WTC11 (cell line): ENCODE data around the gene RPS6KB2. TPM values are rescaled to one million over a fixed set of nuclear protein-coding genes. Genes with fewer than 3 reads are reported as not detected.

Experiments used
- CREB1 ChIP-seq: sonication (generic); formaldehyde crosslinking; IDR thresholded peaks from 2 replicates; pipeline ENCODE4 v1.8.0; 2023; ENCODE audit warnings: mild to moderate bottlenecking, missing genetic modification reagents
- CREM ChIP-seq: sonication (generic); formaldehyde crosslinking; IDR thresholded peaks from 2 replicates; pipeline ENCODE4 v1.8.1; 2022; ENCODE audit warnings: mild to moderate bottlenecking, missing genetic modification reagents, moderate library complexity
- E2F4 ChIP-seq: sonication (generic); formaldehyde crosslinking; IDR thresholded peaks from 2 replicates; pipeline ENCODE4 v1.8.1; 2022; ENCODE audit warnings: low read depth, mild to moderate bottlenecking, moderate library complexity, missing genetic modification reagents, borderline replicate concordance
- ERG ChIP-seq: fragments of 250-450 bp; sonication (Bioruptor Pico); IDR thresholded peaks from 2 replicates; pipeline ENCODE4 v1.8.0; 2021; ENCODE audit warnings: mild to moderate bottlenecking
- ESRRA ChIP-seq: sonication (generic); formaldehyde crosslinking; IDR thresholded peaks from 2 replicates; pipeline ENCODE4 v1.8.1; 2022; ENCODE audit warnings: mild to moderate bottlenecking, missing genetic modification reagents, borderline replicate concordance
- ETV6 ChIP-seq: sonication (generic); formaldehyde crosslinking; IDR thresholded peaks from 2 replicates; pipeline ENCODE4 v1.8.1; 2022; ENCODE audit warnings: mild to moderate bottlenecking, missing genetic modification reagents
- FOXK1 ChIP-seq: sonication (generic); formaldehyde crosslinking; IDR thresholded peaks from 2 replicates; pipeline ENCODE4 v1.8.0; 2022; ENCODE audit warnings: mild to moderate bottlenecking, moderate library complexity, missing genetic modification reagents
- FOXP1 ChIP-seq: sonication (generic); formaldehyde crosslinking; IDR thresholded peaks from 2 replicates; pipeline ENCODE4 v1.8.0; 2022; ENCODE audit warnings: missing genetic modification reagents, mild to moderate bottlenecking, moderate library complexity, borderline replicate concordance
- GTF2I ChIP-seq: fragments of 250-450 bp; sonication (Bioruptor Pico); conservative IDR thresholded peaks from 2 replicates; pipeline ENCODE4 v1.4.0; 2021; ENCODE audit warnings: mild to moderate bottlenecking
- IRF1 ChIP-seq: sonication (generic); formaldehyde crosslinking; IDR thresholded peaks from 2 replicates; pipeline ENCODE4 v1.8.0; 2023; ENCODE audit warnings: missing genetic modification reagents
- IRF2 ChIP-seq: sonication (generic); formaldehyde crosslinking; IDR thresholded peaks from 2 replicates; pipeline ENCODE4 v1.8.0; 2022; ENCODE audit warnings: low read depth, missing genetic modification reagents, borderline replicate concordance
- NFE2L1 ChIP-seq: sonication (generic); formaldehyde crosslinking; IDR thresholded peaks from 2 replicates; pipeline ENCODE4 v1.8.1; 2023; ENCODE audit warnings: missing genetic modification reagents
- PRDM15 ChIP-seq: sonication (generic); formaldehyde crosslinking; IDR thresholded peaks from 2 replicates; pipeline ENCODE4 v1.8.0; 2022; ENCODE audit warnings: missing genetic modification reagents
- PREB ChIP-seq: sonication (generic); formaldehyde crosslinking; IDR thresholded peaks from 2 replicates; pipeline ENCODE4 v1.8.1; 2022; ENCODE audit warnings: mild to moderate bottlenecking, missing genetic modification reagents, moderate library complexity, borderline replicate concordance
- SP1 ChIP-seq: sonication (generic); formaldehyde crosslinking; conservative IDR thresholded peaks from 2 replicates; pipeline ENCODE4 v1.8.1; 2022; ENCODE audit warnings: missing genetic modification reagents
- TEAD1 ChIP-seq: sonication (generic); formaldehyde crosslinking; IDR thresholded peaks from 2 replicates; pipeline ENCODE4 v1.8.0; 2022; ENCODE audit warnings: mild to moderate bottlenecking, missing genetic modification reagents
- USF1 ChIP-seq: sonication (generic); formaldehyde crosslinking; IDR thresholded peaks from 2 replicates; pipeline ENCODE4 v1.8.0; 2022; ENCODE audit warnings: mild to moderate bottlenecking, missing genetic modification reagents
- USF2 ChIP-seq: sonication (generic); formaldehyde crosslinking; IDR thresholded peaks from 2 replicates; pipeline ENCODE4 v1.8.1; 2023; ENCODE audit warnings: mild to moderate bottlenecking, missing genetic modification reagents, moderate library complexity
- ZBTB21 ChIP-seq: sonication (generic); formaldehyde crosslinking; IDR thresholded peaks from 2 replicates; pipeline ENCODE4 v1.8.1; 2023; ENCODE audit warnings: mild to moderate bottlenecking, missing genetic modification reagents, borderline replicate concordance
- ZNF232 ChIP-seq: sonication (generic); formaldehyde crosslinking; IDR thresholded peaks from 2 replicates; pipeline ENCODE4 v1.8.0; 2022; ENCODE audit warnings: mild to moderate bottlenecking, missing genetic modification reagents
- ZNF317 ChIP-seq: sonication (generic); formaldehyde crosslinking; IDR thresholded peaks from 2 replicates; pipeline ENCODE4 v1.8.1; 2023; ENCODE audit warnings: low read depth, mild to moderate bottlenecking, moderate library complexity, missing genetic modification reagents, borderline replicate concordance
- ZNF416 ChIP-seq: fragments of 250-450 bp; sonication (Bioruptor Pico); IDR thresholded peaks from 2 replicates; pipeline ENCODE4 v1.9.0; 2021; ENCODE audit warnings: mild to moderate bottlenecking, inconsistent platforms
- ZNF423 ChIP-seq: fragments of 250-450 bp; sonication (Bioruptor Pico); IDR thresholded peaks from 2 replicates; pipeline ENCODE4 v2.1.2; 2022; ENCODE audit warnings: mild to moderate bottlenecking, moderate library complexity
- ZNF425 ChIP-seq: fragments of 250-450 bp; sonication (Bioruptor Pico); conservative IDR thresholded peaks from 2 replicates; pipeline ENCODE4 v1.9.0; 2021; ENCODE audit warnings: mild to moderate bottlenecking
- total RNA-seq: library from RNA; stranded (reverse); gene quantifications from 3 replicates; pipeline ENCODE4 v1.2.3, GENCODE V29; 2021

The RPS6KB2 gene
- total RNA-seq, 1 experiment from 2014 or later = 54.7 TPM

- TF ChIP-seq ZNF317 (CRISPR knock-in tag) = 0 out of 2 replicates have a peak, but pooled peaks have one; percentile 32
- peak; percentile 13; the same call in 1 of the 2 replicates for TF ChIP-seq PRDM15 (CRISPR knock-in tag)
- 0 out of 2 replicates have a peak, but pooled peaks have one; percentile 56 for TF ChIP-seq PREB (CRISPR knock-in tag)
- TF ChIP-seq ZNF425 (CRISPR knock-in tag) = no peak
- TF ChIP-seq ETV6 (CRISPR knock-in tag) = 0 out of 2 replicates have a peak, but pooled peaks have one; percentile 74
- peak; percentile 88; the same call in 1 of the 2 replicates for TF ChIP-seq IRF1 (CRISPR knock-in tag)
- TF ChIP-seq ERG = no peak
- TF ChIP-seq ZNF423 = 0 out of 2 replicates have a peak, but pooled peaks have one; percentile 2
- peak; percentile 100 for TF ChIP-seq USF1 (CRISPR knock-in tag)
- TF ChIP-seq NFE2L1 (CRISPR knock-in tag) = 0 out of 2 replicates have a peak, but pooled peaks have one; percentile 55
- peak; percentile 97 for TF ChIP-seq FOXK1 (CRISPR knock-in tag)
- TF ChIP-seq GTF2I (CRISPR knock-in tag) = no peak
- TF ChIP-seq USF2 (CRISPR knock-in tag) = peak; percentile 100
- peak; percentile 89; the same call in 1 of the 2 replicates for TF ChIP-seq TEAD1 (CRISPR knock-in tag)
- TF ChIP-seq ZNF416 (CRISPR knock-in tag) = no peak
- TF ChIP-seq FOXP1 (CRISPR knock-in tag) = peak; percentile 94
- TF ChIP-seq ZNF232 (CRISPR knock-in tag) = peak; percentile 78; the same call in 1 of the 2 replicates
- peak; percentile 94 for TF ChIP-seq ESRRA (CRISPR knock-in tag)
- TF ChIP-seq IRF2 (CRISPR knock-in tag) = no peak
- TF ChIP-seq CREB1 (CRISPR knock-in tag) = peak; percentile 69; the same call in 1 of the 2 replicates
- TF ChIP-seq E2F4 = no peak
- peak; percentile 66; the same call in 1 of the 2 replicates for TF ChIP-seq CREM
- peak; percentile 94 for TF ChIP-seq SP1 (CRISPR knock-in tag)
- TF ChIP-seq ZBTB21 (CRISPR knock-in tag) = peak; percentile 92
Observed at GRCh38 chr11:67391304-67392182, 36.8 kb upstream of the RPS6KB2 start, which contains the start of gene RAD9A (continued).
